Glomerular visceral epithelial cell (primary cell): Measurements from ENCODE around the gene KLF13.
A peak's percentile ranks its signal among the peaks of the same experiment; 100 is the strongest.
"Not testable (repeated sequence)": the region's sequence is repeated elsewhere in the genome, so short reads cannot be mapped to it uniquely, and the experiment has no call there.

Experiments
- DNase-seq: peaks from one replicate; pipeline ENCODE4 v3.0.0-alpha.2; 2016; ENCODE audit errors: extremely low spot score

The KLF13 gene

GRCh38 chr15:31345606-31346366, 19.2 kb downstream of the KLF13 start:
- DNase-seq = no peak

- DNase-seq = no peak
Measured at GRCh38 chr15:31346367-31347066, 19.9 kb downstream of the KLF13 start.

- DNase-seq = no peak
Measured at GRCh38 chr15:31347067-31347975, 20.7 kb downstream of the KLF13 start.

- DNase-seq = no peak
Measured at GRCh38 chr15:31347981-31348803, 21.6 kb downstream of the KLF13 start.

- no peak for DNase-seq
Measured at GRCh38 chr15:31349233-31350141, 22.9 kb downstream of the KLF13 start.

- no peak for DNase-seq
Measured at GRCh38 chr15:31350771-31351170, 24.1 kb downstream of the KLF13 start.

- no peak for DNase-seq
Measured at GRCh38 chr15:31352339-31352751, 25.7 kb downstream of the KLF13 start.

- DNase-seq = peak; percentile 31
Measured at GRCh38 chr15:31352911-31353811, 26.5 kb downstream of the KLF13 start.

GRCh38 chr15:31353931-31354330, 27.3 kb downstream of the KLF13 start:
- no peak for DNase-seq

GRCh38 chr15:31356097-31356496, 29.5 kb downstream of the KLF13 start:
- DNase-seq = not testable (repeated sequence)

- no peak for DNase-seq
Measured at GRCh38 chr15:31357148-31357547, 30.5 kb downstream of the KLF13 start.

GRCh38 chr15:31358163-31358562, 31.5 kb downstream of the KLF13 start:
- no peak for DNase-seq

- no peak for DNase-seq
Measured at GRCh38 chr15:31358957-31359701, 32.5 kb downstream of the KLF13 start.

- DNase-seq = no peak
Measured at GRCh38 chr15:31359702-31360111, 33.1 kb downstream of the KLF13 start.

GRCh38 chr15:31360158-31360561, 33.5 kb downstream of the KLF13 start:
- no peak for DNase-seq

GRCh38 chr15:31360843-31361763, 34.5 kb downstream of the KLF13 start:
- no peak for DNase-seq

GRCh38 chr15:31361764-31362515, 35.3 kb downstream of the KLF13 start:
- no peak for DNase-seq
